Astrocyte (in vitro differentiated cells and primary cell): ENCODE measurements around the gene HAUS7. TPM values are rescaled to one million over a fixed set of nuclear protein-coding genes. Genes with fewer than 3 reads are reported as not detected.

Source experiments
- DNase-seq: peaks from one replicate; pipeline ENCODE4 v3.0.0-alpha.2; 2010; ENCODE audit warnings: low read depth
- FAIRE-seq: peaks from 2 replicates; lab custom pipeline; 2011; peaks lifted over from hg19 to GRCh38; lab: Jason Lieb, UNC
- H2AFZ ChIP-seq: 2 replicates; pipeline ENCODE4 v1.6.0; 2012; ENCODE audit warnings: low read depth, low read length, inconsistent platforms
- H3K27ac ChIP-seq: 2 replicates; pipeline ENCODE4 v1.5.1; 2011; ENCODE audit warnings: low read depth, low read length, inconsistent platforms
- H3K27me3 ChIP-seq: 2 replicates; pipeline ENCODE4 v1.6.0; 2011; ENCODE audit warnings: low read length, inconsistent platforms; ENCODE audit not compliant: insufficient read depth
- H3K36me3 ChIP-seq: 2 replicates; pipeline ENCODE4 v1.5.1; 2011; ENCODE audit warnings: low read length, inconsistent platforms; ENCODE audit not compliant: insufficient read depth
- H3K4me1 ChIP-seq: 2 replicates; pipeline ENCODE4 v1.5.1; 2011; ENCODE audit warnings: low read length, inconsistent platforms; ENCODE audit not compliant: insufficient read depth
- H3K4me2 ChIP-seq: 2 replicates; pipeline ENCODE4 v1.6.0; 2012; ENCODE audit warnings: low read length, inconsistent platforms
- H3K4me3 ChIP-seq: 2 replicates; pipeline ENCODE4 v1.5.1; 2011; ENCODE audit warnings: low read depth, mild to moderate bottlenecking, low read length, inconsistent platforms; ENCODE audit not compliant: insufficient read depth
- H3K79me2 ChIP-seq: 2 replicates; pipeline ENCODE4 v1.6.0; 2012; ENCODE audit warnings: mild to moderate bottlenecking, low read length, inconsistent platforms; ENCODE audit not compliant: insufficient read depth
- H3K9ac ChIP-seq: 2 replicates; pipeline ENCODE4 v1.6.0; 2012; ENCODE audit warnings: mild to moderate bottlenecking, low read length, inconsistent platforms
- H3K9me3 ChIP-seq: 2 replicates; pipeline ENCODE4 v1.5.1; 2012; ENCODE audit warnings: low read depth, mild to moderate bottlenecking, low read length, inconsistent platforms; ENCODE audit not compliant: insufficient read depth
- H4K20me1 ChIP-seq: 2 replicates; pipeline ENCODE4 v1.6.0; 2012; ENCODE audit warnings: low read length, inconsistent platforms; ENCODE audit not compliant: insufficient read depth
- H3K27ac Mint-ChIP-seq: one replicate; pipeline ENCODE4 v1.8.0; 2021; ENCODE audit warnings: mild to moderate bottlenecking, mixed read lengths; ENCODE audit not compliant: unreplicated experiment
- H3K27me3 Mint-ChIP-seq: one replicate; pipeline ENCODE4 v1.8.0; 2021; ENCODE audit warnings: low read depth, mixed read lengths; ENCODE audit not compliant: unreplicated experiment
- H3K36me3 Mint-ChIP-seq: one replicate; pipeline ENCODE4 v1.8.0; 2021; ENCODE audit warnings: low read depth, mixed read lengths; ENCODE audit not compliant: unreplicated experiment
- H3K4me1 Mint-ChIP-seq: one replicate; pipeline ENCODE4 v1.8.0; 2021; ENCODE audit warnings: low read depth, mixed read lengths; ENCODE audit not compliant: unreplicated experiment
- H3K4me3 Mint-ChIP-seq: one replicate; pipeline ENCODE4 v1.8.0; 2021; ENCODE audit warnings: mild to moderate bottlenecking, moderate library complexity, mixed read lengths; ENCODE audit not compliant: unreplicated experiment
- H3K9me3 Mint-ChIP-seq: one replicate; pipeline ENCODE4 v1.8.0; 2021; ENCODE audit warnings: mild to moderate bottlenecking, mixed read lengths; ENCODE audit not compliant: unreplicated experiment
- CTCF ChIP-seq: IDR thresholded peaks from 2 replicates; pipeline ENCODE4 v1.5.1; 2011; ENCODE audit warnings: low read depth, mild to moderate bottlenecking, inconsistent platforms, low read length, moderate library complexity; ENCODE audit not compliant: insufficient read depth
- EZH2 ChIP-seq: IDR thresholded peaks from 2 replicates; pipeline ENCODE4 v1.6.1; 2012; ENCODE audit warnings: mild to moderate bottlenecking, low read length, inconsistent platforms; ENCODE audit not compliant: insufficient read depth
- total RNA-seq: library from RNA; stranded (reverse); gene quantifications from 2 replicates; pipeline ENCODE4 v1.2.1, GENCODE V29; 2021

Gene HAUS7
- total RNA-seq, 1 donor from 2014 or later, result 12.1 TPM

- Histone ChIP-seq H3K4me3 (peak within 1 kb of the TSS; percentile 75), H2AFZ (peak within 1 kb of the TSS; percentile 41), H3K27ac (peak within 1 kb of the TSS; percentile 42), H3K36me3 (no peaks in the 10 kb centered on the region), H3K9ac (peak within 1 kb of the TSS; percentile 80), H3K4me2 (peak within 1 kb of the TSS; percentile 93), H3K27me3 (no peaks in the 10 kb centered on the region), H3K79me2 (peaks cover 41% of the 10 kb centered on the region), H4K20me1 (peaks cover 18% of the 10 kb centered on the region), H3K9me3 (no peaks in the 10 kb centered on the region), H3K4me1 (peaks cover 24% of the 10 kb centered on the region)
- Mint-ChIP-seq H3K9me3 (no peaks in the 10 kb centered on the region), H3K4me3 (peak within 1 kb of the TSS; percentile 74), H3K36me3 (no peaks in the 10 kb centered on the region), H3K27me3 (no peaks in the 10 kb centered on the region), H3K27ac (no peak within 1 kb of the TSS), H3K4me1 (peaks cover 5% of the 10 kb centered on the region)
- TF ChIP-seq EZH2 (no peak), CTCF (peak; percentile 17)
- DNase-seq, result peak; percentile 63
- FAIRE-seq, result peak; percentile 56
These were observed 24.4 kb upstream of the HAUS7 start, which contains the start of gene BGN for GRCh38 chrX:153494541-153495361. TSS of gene BGN (plus strand) at chrX:153494980. CDS start at chrX:153504632, 9,652 bp downstream.

GRCh38 chrX:153494061-153494460 lies 23.7 kb upstream of the HAUS7 start:
- no peak for FAIRE-seq
- H3K36me3 ChIP-seq, result no peaks in the 10 kb centered on the region
- H4K20me1 ChIP-seq, result peaks cover 14% of the 10 kb centered on the region
- TF ChIP-seq CTCF, result no peak
- TF ChIP-seq EZH2, result no peak
- Mint-ChIP-seq H3K36me3 (no peaks in the 10 kb centered on the region), H3K27ac (no peak overlapping the region), H3K4me3 (no peak overlapping the region), H3K4me1 (peaks cover 5% of the 10 kb centered on the region), H3K9me3 (no peaks in the 10 kb centered on the region), H3K27me3 (no peaks in the 10 kb centered on the region)
- no peaks in the 10 kb centered on the region for H3K27me3 ChIP-seq
- H3K27ac ChIP-seq, result peak overlapping the region; percentile 19
- peak overlapping the region; percentile 50 for H3K9ac ChIP-seq
- peaks cover 36% of the 10 kb centered on the region for H3K79me2 ChIP-seq
- H3K4me3 ChIP-seq, result no peak overlapping the region
- DNase-seq, result no peak
- H3K4me2 ChIP-seq, result peak overlapping the region; percentile 76
- peaks cover 19% of the 10 kb centered on the region for H3K4me1 ChIP-seq
- H3K9me3 ChIP-seq, result no peaks in the 10 kb centered on the region
- H2AFZ ChIP-seq, result no peak overlapping the region

GRCh38 chrX:153493085-153493484 lies 22.7 kb upstream of the HAUS7 start:
- H3K4me2 ChIP-seq, result no peak overlapping the region
- peaks cover 27% of the 10 kb centered on the region for H3K4me1 ChIP-seq
- H3K79me2 ChIP-seq, result peaks cover 28% of the 10 kb centered on the region
- no peaks in the 10 kb centered on the region for H3K27me3 Mint-ChIP-seq
- no peak for DNase-seq
- H3K9me3 Mint-ChIP-seq, result no peaks in the 10 kb centered on the region
- no peak overlapping the region for H3K4me3 ChIP-seq
- H3K9me3 ChIP-seq, result no peaks in the 10 kb centered on the region
- H3K4me1 Mint-ChIP-seq, result peaks cover 5% of the 10 kb centered on the region
- H3K9ac ChIP-seq, result no peak overlapping the region
- no peak for FAIRE-seq
- H2AFZ ChIP-seq, result no peak overlapping the region
- TF ChIP-seq EZH2 (no peak), CTCF (no peak)
- no peak overlapping the region for H3K27ac ChIP-seq
- no peaks in the 10 kb centered on the region for H3K27me3 ChIP-seq
- H3K36me3 ChIP-seq, result no peaks in the 10 kb centered on the region
- H3K27ac Mint-ChIP-seq, result no peak overlapping the region
- H4K20me1 ChIP-seq, result peaks cover 8% of the 10 kb centered on the region
- H3K36me3 Mint-ChIP-seq, result no peaks in the 10 kb centered on the region
- no peak overlapping the region for H3K4me3 Mint-ChIP-seq
